DND-41 (cell line): ENCODE measurements around the gene TSGA10.

Source experiments
- EZH2 ChIP-seq: IDR thresholded peaks from 3 replicates; pipeline ENCODE4 v1.6.1; 2012; ENCODE audit warnings: borderline replicate concordance, low read depth, mild to moderate bottlenecking, moderate library complexity, low read length, inconsistent platforms; ENCODE audit not compliant: severe bottlenecking
- TF ChIP-seq, protein P1 (sequence below): IDR thresholded peaks from 2 replicates; pipeline ENCODE4 v1.5.1; 2012; ENCODE audit warnings: borderline replicate concordance, low read length, moderate library complexity, mild to moderate bottlenecking; ENCODE audit not compliant: poor library complexity, severe bottlenecking; ENCODE audit errors: extremely low read depth

DNA sequence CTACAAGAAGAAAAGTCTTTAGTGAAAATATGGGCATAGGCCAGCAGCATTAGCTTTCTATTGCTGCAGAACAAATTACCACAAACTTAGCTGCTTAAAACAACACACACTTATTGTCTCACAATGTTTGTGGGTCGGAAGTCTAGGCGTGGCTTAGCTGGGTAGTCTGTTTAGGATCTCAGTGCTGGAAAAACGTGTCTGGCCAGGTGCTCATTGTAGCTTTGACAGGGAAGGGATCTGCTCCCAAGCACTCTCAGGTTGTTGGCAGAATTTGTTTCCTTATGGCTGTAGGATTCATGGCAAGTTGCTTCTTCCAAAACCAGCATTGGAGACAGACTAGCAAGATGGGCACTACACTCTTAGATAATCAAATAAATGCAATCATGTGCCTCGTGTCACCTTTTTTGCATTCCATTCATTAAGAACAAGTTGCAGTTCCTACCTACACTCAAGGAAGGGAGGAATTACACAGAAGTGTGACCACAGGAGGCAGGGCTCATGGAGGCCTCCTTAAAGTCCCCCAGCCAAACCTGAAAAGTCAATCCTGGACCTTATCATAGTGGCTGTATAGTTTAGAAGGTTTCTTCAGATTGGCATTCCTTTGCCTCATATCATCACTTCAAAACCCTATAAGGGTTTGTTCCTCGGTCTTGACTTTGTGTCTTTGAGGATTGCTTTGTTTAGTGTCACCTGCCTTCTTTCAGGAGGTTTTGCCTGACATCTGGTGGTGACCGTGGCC, 43.5 kb upstream of the TSGA10 start:
- TF ChIP-seq, protein P1, sequence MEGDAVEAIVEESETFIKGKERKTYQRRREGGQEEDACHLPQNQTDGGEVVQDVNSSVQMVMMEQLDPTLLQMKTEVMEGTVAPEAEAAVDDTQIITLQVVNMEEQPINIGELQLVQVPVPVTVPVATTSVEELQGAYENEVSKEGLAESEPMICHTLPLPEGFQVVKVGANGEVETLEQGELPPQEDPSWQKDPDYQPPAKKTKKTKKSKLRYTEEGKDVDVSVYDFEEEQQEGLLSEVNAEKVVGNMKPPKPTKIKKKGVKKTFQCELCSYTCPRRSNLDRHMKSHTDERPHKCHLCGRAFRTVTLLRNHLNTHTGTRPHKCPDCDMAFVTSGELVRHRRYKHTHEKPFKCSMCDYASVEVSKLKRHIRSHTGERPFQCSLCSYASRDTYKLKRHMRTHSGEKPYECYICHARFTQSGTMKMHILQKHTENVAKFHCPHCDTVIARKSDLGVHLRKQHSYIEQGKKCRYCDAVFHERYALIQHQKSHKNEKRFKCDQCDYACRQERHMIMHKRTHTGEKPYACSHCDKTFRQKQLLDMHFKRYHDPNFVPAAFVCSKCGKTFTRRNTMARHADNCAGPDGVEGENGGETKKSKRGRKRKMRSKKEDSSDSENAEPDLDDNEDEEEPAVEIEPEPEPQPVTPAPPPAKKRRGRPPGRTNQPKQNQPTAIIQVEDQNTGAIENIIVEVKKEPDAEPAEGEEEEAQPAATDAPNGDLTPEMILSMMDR, result no peak
- no peak for TF ChIP-seq EZH2
